Fibroblast of skin of right biceps (primary cell): ENCODE data around the gene ELOVL6.

Experiments used
- DNase-seq: peaks from one replicate; pipeline ENCODE4 v3.0.0-alpha.2; 2013

Gene ELOVL6

GRCh38 chr4:110157166-110157565 is 41.2 kb downstream of the ELOVL6 start:
- DNase-seq: peak; percentile 20

- no peak for DNase-seq
These were observed 42.0 kb downstream of the ELOVL6 start for GRCh38 chr4:110156442-110156841.

DNA sequence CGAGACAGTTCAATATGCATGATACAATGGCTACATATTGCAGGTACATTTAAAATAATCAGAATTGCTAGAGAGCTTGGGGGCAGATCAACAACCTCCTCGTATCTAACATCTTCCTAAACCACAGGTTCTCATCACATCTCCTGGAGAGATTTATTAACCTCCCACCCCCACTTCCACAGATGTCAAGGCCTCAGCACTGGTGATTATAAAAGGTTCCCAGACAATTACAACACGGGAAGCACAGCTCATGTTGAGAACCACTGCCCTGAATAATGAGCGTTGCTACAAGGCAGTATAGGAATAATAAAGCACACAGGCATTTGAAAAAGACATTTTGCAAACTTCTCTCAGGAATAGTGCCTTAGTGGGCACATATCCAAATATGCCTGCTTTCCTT is 42.8 kb downstream of the ELOVL6 start:
- peak; percentile 72 for DNase-seq

GRCh38 chr4:110154582-110154981 is 43.8 kb downstream of the ELOVL6 start:
- DNase-seq: no peak

DNA sequence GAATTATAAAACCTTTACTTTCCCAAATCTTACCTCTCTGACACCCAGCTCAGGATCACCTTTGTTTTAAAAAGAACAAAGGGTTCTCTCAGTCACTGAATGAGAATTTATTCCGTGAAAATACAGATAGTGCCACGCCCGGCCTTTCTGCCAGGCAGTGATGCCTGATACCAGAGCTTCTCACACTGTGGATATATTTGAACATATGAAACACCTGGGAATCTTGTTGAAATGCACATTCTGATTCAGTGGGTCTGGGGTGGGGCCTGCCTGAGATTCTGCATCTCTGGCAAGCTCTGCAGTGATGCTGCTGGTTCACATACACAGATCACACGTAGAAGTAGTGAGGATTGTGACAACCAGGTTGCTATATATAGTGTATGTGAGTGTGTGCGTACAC is 46.0 kb downstream of the ELOVL6 start:
- no peak for DNase-seq

GRCh38 chr4:110149089-110149488 is 49.3 kb downstream of the ELOVL6 start:
- no peak for DNase-seq

DNA sequence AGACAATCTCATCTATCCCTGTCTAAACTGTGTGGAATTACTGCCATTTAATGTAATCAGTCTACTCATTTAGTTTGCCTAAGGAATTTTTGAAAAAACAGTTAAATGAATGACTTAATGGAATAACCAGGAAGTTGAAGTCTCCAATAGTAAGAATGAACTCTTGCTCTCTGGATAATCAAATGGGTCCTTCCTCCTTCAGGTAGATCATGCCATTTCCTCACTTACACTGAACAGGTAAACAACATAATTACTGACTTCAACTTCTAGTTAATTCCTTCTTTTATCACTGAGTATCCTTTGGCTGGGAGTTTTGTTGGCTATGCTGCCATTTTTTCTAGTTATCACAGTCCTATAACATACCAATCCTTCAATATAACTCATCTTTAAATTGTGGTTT is 56.0 kb downstream of the ELOVL6 start:
- DNase-seq: no peak

DNA sequence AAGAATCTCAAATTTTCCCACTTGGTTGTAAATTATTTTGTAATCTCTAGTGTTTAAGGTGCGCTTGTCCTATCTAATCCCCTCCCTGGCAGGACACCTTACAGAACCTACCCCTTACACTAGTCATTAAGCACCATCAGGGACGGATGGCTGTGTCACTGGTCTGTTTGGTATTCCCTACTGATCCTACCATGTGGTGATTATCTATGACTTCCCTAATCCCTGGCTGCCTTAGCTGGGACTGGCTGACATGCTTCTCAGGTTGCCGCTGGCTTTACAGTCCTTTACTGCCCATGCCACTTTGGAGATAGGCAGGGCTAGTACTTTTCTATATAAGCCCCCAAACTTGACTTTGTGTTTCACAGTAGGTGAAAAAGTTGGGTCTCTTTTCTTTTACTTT is 58.6 kb downstream of the ELOVL6 start:
- DNase-seq: no peak

GRCh38 chr4:110139111-110139510 is 59.3 kb downstream of the ELOVL6 start:
- DNase-seq: no peak

DNA sequence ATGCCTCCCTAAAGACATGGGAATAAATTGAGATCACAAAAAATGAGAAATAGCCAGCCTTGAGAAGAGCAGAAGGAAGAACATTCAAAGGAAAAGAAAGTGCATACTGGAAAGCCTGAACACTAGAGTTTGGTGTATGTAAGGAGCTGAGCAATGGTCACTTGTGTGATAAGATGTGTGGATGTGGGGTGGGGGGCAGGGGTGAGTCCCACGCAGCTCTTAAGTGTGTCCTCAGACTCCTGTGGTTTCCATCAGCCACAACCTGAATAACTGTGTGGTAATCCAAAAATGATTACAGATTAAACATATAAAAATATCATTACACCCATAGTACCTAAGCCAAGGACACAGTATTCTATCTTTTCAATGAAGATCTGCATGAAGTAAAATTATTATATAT is 59.9 kb downstream of the ELOVL6 start:
- DNase-seq: no peak

GRCh38 chr4:110137829-110138228 is 60.6 kb downstream of the ELOVL6 start:
- DNase-seq: no peak

DNA sequence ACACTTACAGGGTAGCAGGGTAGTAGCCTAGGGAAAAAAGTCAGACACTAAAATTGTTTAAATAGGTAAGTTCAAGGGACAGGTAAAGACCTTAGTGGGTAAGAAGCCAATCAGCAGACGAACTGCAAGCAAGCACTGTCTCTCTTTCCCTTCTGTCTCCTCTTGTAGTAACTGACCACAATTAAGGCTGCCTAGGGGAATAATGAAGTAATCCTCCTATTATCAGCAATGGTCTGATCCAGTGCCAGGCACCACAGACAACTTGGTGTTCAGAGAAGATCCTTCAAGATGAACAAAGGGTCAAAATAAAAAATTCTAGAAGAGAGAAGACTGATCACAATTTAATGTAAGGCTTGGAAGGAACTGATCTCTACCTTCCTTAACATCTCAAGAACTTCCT is 62.9 kb downstream of the ELOVL6 start:
- no peak for DNase-seq

GRCh38 chr4:110135076-110135475 is 63.3 kb downstream of the ELOVL6 start:
- no peak for DNase-seq

DNA sequence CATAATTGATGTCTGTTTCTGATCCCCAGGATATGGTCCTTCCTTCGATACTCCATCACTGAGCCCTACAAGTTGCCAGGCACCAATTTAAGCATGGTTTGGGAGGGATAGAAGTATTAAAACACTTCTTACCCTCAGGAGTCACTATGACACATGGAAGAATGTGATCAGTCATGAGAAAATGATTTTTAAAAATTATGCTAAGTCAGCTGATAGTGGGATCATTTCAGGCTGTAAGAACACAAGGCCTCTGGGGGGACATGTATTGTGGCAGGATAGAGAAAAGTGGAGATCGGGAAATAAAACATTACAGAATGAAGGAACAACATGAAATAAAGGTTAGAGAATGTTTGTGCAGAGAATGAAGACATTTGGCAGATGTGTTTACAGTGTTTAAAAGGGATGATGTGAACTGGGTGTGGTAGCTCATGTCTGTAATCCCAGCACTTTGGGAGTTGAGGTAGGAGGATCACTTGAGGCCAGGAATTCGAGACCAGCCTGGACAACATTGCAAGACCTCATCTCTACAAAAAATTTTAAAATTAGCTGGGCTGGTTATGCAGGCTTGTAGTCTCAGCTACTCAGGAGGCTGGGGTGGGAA is 64.0 kb downstream of the ELOVL6 start:
- DNase-seq: no peak

DNA sequence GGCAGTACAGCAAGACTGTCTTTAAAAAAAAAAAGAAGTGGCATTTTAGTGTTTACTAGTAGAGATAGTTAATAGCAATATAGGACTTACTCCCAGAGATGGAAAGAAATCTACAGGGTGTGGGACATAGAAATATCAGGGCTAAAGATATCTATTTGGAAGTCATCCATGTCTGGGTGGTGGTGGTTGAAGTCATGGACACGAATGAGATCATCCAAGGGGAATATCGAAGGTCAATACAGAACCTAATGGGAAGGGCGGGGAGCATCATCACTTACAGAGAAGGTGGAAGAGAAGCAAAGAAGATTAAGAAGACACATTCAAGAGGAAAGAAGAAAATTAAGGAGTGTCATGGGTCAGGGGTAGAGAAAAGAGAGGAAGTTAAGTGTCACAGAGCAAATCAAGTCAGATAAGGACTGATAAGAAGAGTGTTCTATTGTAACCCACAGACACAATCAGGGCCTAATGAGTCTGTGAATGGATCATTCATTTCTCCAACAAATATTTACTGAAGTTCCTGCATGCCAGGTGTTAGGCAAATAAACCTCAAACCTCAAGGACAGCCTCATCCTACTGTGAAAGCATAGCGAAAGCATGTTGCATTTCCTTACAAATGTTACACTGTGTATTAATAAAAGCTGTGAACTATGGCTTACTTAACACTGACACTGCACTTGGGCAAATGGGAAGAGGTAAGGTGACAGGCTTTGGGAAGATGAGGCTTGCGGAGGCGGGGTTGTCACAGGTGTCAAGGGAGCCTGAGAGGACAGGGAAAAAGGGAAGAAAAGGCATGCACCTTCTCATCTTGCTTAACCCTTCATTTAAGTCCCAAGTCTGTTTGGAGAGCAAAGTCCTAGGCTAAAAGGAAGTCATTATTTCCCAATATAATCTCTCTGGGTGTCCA is 65.3 kb downstream of the ELOVL6 start:
- no peak for DNase-seq

DNA sequence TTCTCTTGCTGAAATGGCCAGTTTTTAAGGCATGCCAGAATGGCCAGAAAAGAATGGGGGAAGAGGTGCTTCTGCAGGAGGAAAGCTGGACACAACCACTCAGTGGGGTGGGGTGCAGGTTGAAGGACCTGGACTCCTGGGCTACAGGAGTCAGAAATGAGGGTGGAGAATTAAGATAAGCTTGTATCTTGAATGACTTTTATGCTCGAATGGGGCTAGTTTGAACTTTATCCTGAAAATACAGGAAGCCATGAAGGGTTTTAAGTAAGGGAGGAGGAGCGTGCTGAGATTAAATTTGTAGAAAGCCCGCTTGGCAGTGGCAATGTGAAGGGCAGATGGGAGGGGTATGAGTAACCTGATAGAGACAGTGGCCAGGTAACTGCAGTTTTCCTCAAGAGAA is 66.5 kb downstream of the ELOVL6 start:
- no peak for DNase-seq

DNA sequence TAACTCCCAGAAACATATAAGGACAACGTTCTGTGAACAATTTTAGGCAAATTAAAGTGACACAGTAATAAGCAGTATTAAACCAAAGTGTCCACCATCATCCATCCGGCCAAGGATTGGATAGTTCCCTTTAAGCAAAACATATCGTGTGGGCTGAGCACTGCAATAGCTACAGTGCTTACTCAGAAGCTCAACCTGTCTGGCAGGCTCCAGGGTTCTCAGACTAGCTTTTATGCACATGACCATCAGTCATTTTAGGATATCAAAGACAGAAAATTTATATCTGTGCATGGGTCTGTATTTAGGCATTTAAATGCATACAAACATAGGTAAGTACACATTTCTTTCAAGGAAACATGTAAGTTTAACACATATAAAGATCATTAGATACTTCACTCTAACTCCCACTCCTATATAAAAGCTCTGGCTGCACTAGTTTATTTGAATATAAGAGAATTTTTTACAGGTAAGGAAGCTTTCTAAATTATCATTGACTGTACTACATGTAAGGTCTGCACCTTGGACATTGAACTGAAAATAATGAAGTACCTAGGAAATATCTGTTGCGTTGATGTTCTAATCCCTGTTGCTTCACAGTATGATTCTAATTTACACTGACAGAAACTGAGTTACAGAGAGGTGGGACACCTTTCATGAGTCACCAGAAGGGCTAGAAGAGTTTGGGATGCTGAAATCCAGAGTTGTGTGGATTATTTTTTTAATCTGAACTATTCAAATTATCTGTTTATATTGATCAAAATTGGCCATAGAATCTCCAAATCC is 67.6 kb downstream of the ELOVL6 start:
- no peak for DNase-seq

DNA sequence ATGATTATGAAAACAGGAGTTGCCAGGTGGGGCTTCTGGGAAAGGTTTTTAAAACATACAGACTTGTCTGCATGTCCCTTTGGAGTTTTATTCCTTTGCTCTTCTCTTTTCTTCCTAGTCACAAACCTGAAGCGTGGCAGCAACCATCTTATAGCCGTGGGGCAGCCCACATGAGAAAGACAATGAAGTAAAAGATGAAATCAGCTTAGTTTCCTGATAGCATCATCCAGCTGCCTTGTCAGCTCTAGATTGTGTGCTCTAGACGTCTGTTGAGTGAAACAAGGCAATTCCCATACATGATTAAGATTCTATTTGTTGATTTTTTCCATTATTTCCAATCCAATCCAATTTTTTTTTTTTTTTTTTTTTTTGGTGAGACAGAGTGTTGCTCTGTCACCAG is 68.9 kb downstream of the ELOVL6 start:
- DNase-seq: no peak

DNA sequence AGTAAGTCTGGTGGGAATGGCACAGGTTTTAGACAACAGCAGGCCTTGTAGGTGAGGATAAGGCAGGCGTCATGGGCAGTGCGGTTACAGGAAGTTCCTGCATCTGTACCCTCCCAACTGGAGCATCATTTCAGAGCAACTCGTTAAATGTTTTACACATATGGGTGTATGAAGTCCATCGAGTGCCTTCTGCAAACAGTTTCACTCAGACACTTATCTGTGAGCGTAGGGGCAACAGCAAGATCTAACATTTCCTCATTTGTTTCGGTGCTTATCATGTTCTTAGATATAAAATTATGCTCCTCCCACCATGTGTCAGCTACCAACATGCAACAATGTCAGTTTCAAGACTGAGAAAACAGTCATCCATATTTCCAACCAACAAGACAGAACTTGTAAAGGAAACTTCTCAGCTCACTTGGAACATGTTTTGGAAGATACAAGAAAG is 69.9 kb downstream of the ELOVL6 start:
- DNase-seq: no peak

DNA sequence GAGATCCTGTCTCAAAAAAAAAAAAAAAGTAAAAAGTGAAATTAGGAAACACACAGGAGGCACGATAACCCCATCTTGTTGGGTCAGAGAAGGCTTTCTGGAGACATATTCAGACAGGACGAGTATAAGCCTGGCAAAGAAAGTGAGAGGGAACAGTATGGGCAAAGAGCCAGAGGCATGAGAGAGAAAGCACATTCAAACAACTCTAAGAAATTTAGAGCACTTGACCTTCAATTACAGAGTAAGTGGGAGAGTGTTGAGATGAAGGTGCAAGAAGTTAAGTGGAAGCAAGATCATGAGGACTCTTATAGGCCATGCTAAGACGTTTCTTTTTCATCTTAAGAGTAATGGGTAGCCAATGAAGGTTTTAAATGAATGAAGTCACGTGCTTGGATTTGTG is 70.4 kb downstream of the ELOVL6 start:
- DNase-seq: no peak

GRCh38 chr4:110124711-110125110 is 73.7 kb downstream of the ELOVL6 start:
- no peak for DNase-seq

- no peak for DNase-seq
These were observed 76.2 kb downstream of the ELOVL6 start for GRCh38 chr4:110122201-110122600.

DNA sequence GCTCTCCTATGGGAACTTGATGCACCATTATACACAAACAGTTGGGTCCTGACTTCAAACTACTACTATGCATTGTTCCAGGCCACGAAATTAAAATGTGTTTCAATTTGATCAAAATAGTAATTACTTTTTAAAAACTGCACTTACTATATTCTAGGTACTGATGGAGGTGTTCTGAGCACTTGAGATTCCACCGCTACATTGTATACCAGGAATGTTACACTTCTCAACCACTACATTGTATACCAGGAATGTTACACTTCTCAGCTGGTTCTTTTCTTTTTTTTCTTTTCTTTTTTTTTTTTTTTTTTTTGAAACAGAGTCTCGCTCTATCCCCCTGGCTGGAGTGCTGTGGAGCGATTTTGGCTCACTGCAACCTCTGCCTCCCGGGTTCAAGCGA is 77.9 kb downstream of the ELOVL6 start:
- DNase-seq: no peak

DNA sequence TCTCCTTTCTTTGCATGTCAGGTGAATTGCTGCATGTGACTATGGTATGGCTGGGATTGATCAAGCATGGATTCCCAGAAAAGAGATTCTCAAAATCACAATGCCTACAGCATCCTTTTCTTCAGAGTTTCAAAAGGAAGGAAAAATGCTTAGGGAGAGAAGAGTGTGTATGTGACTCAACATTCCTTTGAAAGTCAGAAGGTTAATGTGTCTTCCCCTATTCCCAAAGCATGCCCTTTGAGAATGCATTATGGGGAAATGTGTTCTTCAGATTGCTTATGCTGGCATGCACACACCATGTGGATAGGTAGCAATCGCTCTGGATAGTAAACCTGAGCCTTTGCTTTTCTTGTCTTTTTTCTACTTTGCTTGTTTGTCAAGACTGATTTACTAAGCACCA is 78.5 kb downstream of the ELOVL6 start:
- DNase-seq: peak; percentile 74
